AG09319 (cell line): ENCODE results near the gene SLC7A7.

Experiments used
- DNase-seq: peaks from one replicate; pipeline ENCODE4 v3.0.0-alpha.2; 2010; ENCODE audit warnings: low read depth; ENCODE audit errors: extremely low read depth
- CTCF ChIP-seq: IDR thresholded peaks from 2 replicates; pipeline ENCODE4 v1.5.1; 2011; ENCODE audit warnings: low read depth, mild to moderate bottlenecking, inconsistent platforms, low read length, moderate library complexity

The SLC7A7 gene

GRCh38 chr14:22841311-22841710 lies 26.1 kb upstream of the SLC7A7 start:
- DNase-seq = no peak
- no peak for TF ChIP-seq CTCF

- DNase-seq = no peak
- TF ChIP-seq CTCF = no peak
Measured at GRCh38 chr14:22839159-22839779, 24.0 kb upstream of the SLC7A7 start.

- no peak for TF ChIP-seq CTCF
- no peak for DNase-seq
Measured at GRCh38 chr14:22838631-22839041, 23.4 kb upstream of the SLC7A7 start.

- no peak for DNase-seq
- no peak; the same call in 1 of the 2 replicates for TF ChIP-seq CTCF
Measured at GRCh38 chr14:22837750-22838538, 22.7 kb upstream of the SLC7A7 start.

GRCh38 chr14:22837114-22837749 lies 22.0 kb upstream of the SLC7A7 start:
- DNase-seq = no peak
- no peak for TF ChIP-seq CTCF

- peak; percentile 86 for DNase-seq
- peak; percentile 76 for TF ChIP-seq CTCF
Measured at GRCh38 chr14:22836301-22837113, 21.3 kb upstream of the SLC7A7 start, which contains the start of gene MMP14. TSS of gene MMP14 (plus strand) at chr14:22836585. CDS start at chr14:22836818, 233 bp downstream.
